GM21529 (cell line): ENCODE data around the gene CACUL1.
"Not testable (repeated sequence)": the region's sequence is repeated elsewhere in the genome, so short reads cannot be mapped to it uniquely, and the experiment has no call there.

Source experiments
- ATAC-seq: cut with Tn5 transposase; IDR thresholded peaks from one replicate; pipeline ENCODE4 v1.9.1; 2021; ENCODE audit not compliant: unreplicated experiment

Gene CACUL1

GRCh38 chr10:118754556-118755423, at the start of gene CACUL1:
CACUL1 (minus strand) TSS chr10:118754970; CDS start chr10:118754762, 208 bp downstream.
- ATAC-seq: peak; percentile 91

- ATAC-seq: no peak
Measured at GRCh38 chr10:118804262-118804773, 49.5 kb upstream of the CACUL1 start.

- ATAC-seq: no peak
Measured at GRCh38 chr10:118802126-118802793, 47.5 kb upstream of the CACUL1 start.

GRCh38 chr10:118800920-118801319, 46.1 kb upstream of the CACUL1 start:
- ATAC-seq: no peak

GRCh38 chr10:118799777-118800176, 45.0 kb upstream of the CACUL1 start:
- ATAC-seq: no peak

GRCh38 chr10:118798231-118798662, 43.5 kb upstream of the CACUL1 start:
- ATAC-seq: no peak

- not testable (repeated sequence) for ATAC-seq
Measured at GRCh38 chr10:118794971-118795370, 40.2 kb upstream of the CACUL1 start.

- no peak for ATAC-seq
Measured at GRCh38 chr10:118793545-118793944, 38.8 kb upstream of the CACUL1 start.

GRCh38 chr10:118792526-118792925, 37.8 kb upstream of the CACUL1 start:
- no peak for ATAC-seq

GRCh38 chr10:118790058-118790457, 35.3 kb upstream of the CACUL1 start:
- no peak for ATAC-seq

GRCh38 chr10:118785551-118785950, 30.8 kb upstream of the CACUL1 start:
- ATAC-seq: no peak

GRCh38 chr10:118783776-118784545, 29.2 kb upstream of the CACUL1 start:
- no peak for ATAC-seq

GRCh38 chr10:118782916-118783465, 28.2 kb upstream of the CACUL1 start:
- ATAC-seq: not testable (repeated sequence)

GRCh38 chr10:118781541-118781940, 26.8 kb upstream of the CACUL1 start:
- no peak for ATAC-seq

- ATAC-seq: no peak
Measured at GRCh38 chr10:118778727-118779126, 24.0 kb upstream of the CACUL1 start.

- no peak for ATAC-seq
Measured at GRCh38 chr10:118776960-118777359, 22.2 kb upstream of the CACUL1 start.

GRCh38 chr10:118776033-118776432, 21.3 kb upstream of the CACUL1 start:
- ATAC-seq: no peak

- ATAC-seq: no peak
Measured at GRCh38 chr10:118775478-118775877, 20.7 kb upstream of the CACUL1 start.

- ATAC-seq: no peak
Measured at GRCh38 chr10:118773041-118773440, 18.3 kb upstream of the CACUL1 start.

GRCh38 chr10:118771976-118772375, 17.2 kb upstream of the CACUL1 start:
- ATAC-seq: no peak
